Duodenal mucosa (tissue), 2 donors: ENCODE measurements around the gene TBC1D13.
"Not testable (repeated sequence)": the region's sequence is repeated elsewhere in the genome, so short reads cannot be mapped to it uniquely, and the experiment has no call there.

Experiments
- H3K27ac ChIP-seq: one replicate; pipeline ENCODE4 v1.7.0; 2013; ENCODE audit warnings: low read depth, low read length
- H3K27me3 ChIP-seq, 2 donors: one replicate each; pipeline ENCODE4 v1.7.0; 2013; ENCODE audit warnings: low read length in 2 of 2, control low read depth in 1 of 2; ENCODE audit not compliant: insufficient read depth in 2 of 2, control insufficient read depth in 1 of 2
- H3K36me3 ChIP-seq, 2 donors: one replicate each; pipeline ENCODE4 v1.7.0; 2013; ENCODE audit warnings: low read length in 2 of 2, control low read depth in 1 of 2; ENCODE audit not compliant: insufficient read depth in 2 of 2, control insufficient read depth in 1 of 2
- H3K4me1 ChIP-seq, 2 donors: one replicate each; pipeline ENCODE4 v1.7.0; 2013; ENCODE audit warnings: low read length in 2 of 2, control low read depth in 1 of 2; ENCODE audit not compliant: insufficient read depth in 2 of 2, control insufficient read depth in 1 of 2
- H3K4me3 ChIP-seq, 2 donors: one replicate each; pipeline ENCODE4 v1.7.0; 2013; ENCODE audit warnings: low read length in 2 of 2, low read depth in 1 of 2
- H3K9ac ChIP-seq, 2 donors: one replicate each; pipeline ENCODE4 v1.7.0; 2013; ENCODE audit warnings: low read length in 2 of 2, low read depth in 1 of 2
- H3K9me3 ChIP-seq, 2 donors: one replicate each; pipeline ENCODE4 v1.7.0; 2013; ENCODE audit warnings: low read length in 2 of 2, control low read depth in 1 of 2; ENCODE audit not compliant: control insufficient read depth in 1 of 2

TBC1D13 gene

GRCh38 chr9:128843171-128843570, 56.1 kb downstream of the TBC1D13 start:
- H3K36me3 ChIP-seq, H3K9me3 ChIP-seq, H3K4me3 ChIP-seq, H3K27me3 ChIP-seq, H3K27ac ChIP-seq, H3K4me1 ChIP-seq, H3K9ac ChIP-seq: not testable (repeated sequence)

GRCh38 chr9:128845186-128845931, 58.3 kb downstream of the TBC1D13 start:
- no peak overlapping the region for H3K4me3 ChIP-seq
- no peaks in the 10 kb centered on the region for H3K36me3 ChIP-seq
- no peak overlapping the region for H3K9ac ChIP-seq
- H3K27me3 ChIP-seq = no peaks in the 10 kb centered on the region
- H3K4me1 ChIP-seq = no peaks in the 10 kb centered on the region
- no peak overlapping the region for H3K27ac ChIP-seq
- H3K9me3 ChIP-seq = no peaks in the 10 kb centered on the region

- Histone ChIP-seq H3K4me1 (no peaks in the 10 kb centered on the region), H3K27ac (no peak overlapping the region), H3K36me3 (no peaks in the 10 kb centered on the region), H3K9me3 (peaks cover 3 to 5% of the 10 kb centered on the region in 2 donors), H3K27me3 (no peaks in the 10 kb centered on the region), H3K4me3 (no peak overlapping the region), H3K9ac (no peak overlapping the region)
Observed at GRCh38 chr9:128846680-128847030, 59.6 kb downstream of the TBC1D13 start.

GRCh38 chr9:128847803-128848202, 60.8 kb downstream of the TBC1D13 start:
- no peaks in the 10 kb centered on the region for H3K4me1 ChIP-seq
- H3K36me3 ChIP-seq = no peaks in the 10 kb centered on the region
- H3K9me3 ChIP-seq = peaks cover 3 to 5% of the 10 kb centered on the region in 2 donors

GRCh38 chr9:128851024-128851423, 64.0 kb downstream of the TBC1D13 start:
- H3K9ac ChIP-seq, H3K27ac ChIP-seq, H3K4me1 ChIP-seq, H3K36me3 ChIP-seq, H3K9me3 ChIP-seq, H3K27me3 ChIP-seq, H3K4me3 ChIP-seq: not testable (repeated sequence)

More at GRCh38 chr9:128847803-128848202, 60.8 kb downstream of the TBC1D13 start:
- no peaks in the 10 kb centered on the region for H3K27me3 ChIP-seq
- H3K4me3 ChIP-seq = no peak overlapping the region
- no peak overlapping the region for H3K9ac ChIP-seq
- no peak overlapping the region for H3K27ac ChIP-seq

GRCh38 chr9:128851779-128852600, 64.9 kb downstream of the TBC1D13 start:
- not testable (repeated sequence) for H3K36me3 ChIP-seq, H3K4me1 ChIP-seq, H3K9me3 ChIP-seq, H3K4me3 ChIP-seq, H3K9ac ChIP-seq, H3K27ac ChIP-seq, H3K27me3 ChIP-seq

GRCh38 chr9:128852646-128853045, 65.6 kb downstream of the TBC1D13 start:
- H3K36me3 ChIP-seq, H3K4me1 ChIP-seq, H3K9ac ChIP-seq, H3K4me3 ChIP-seq, H3K27me3 ChIP-seq, H3K9me3 ChIP-seq, H3K27ac ChIP-seq: not testable (repeated sequence)

GRCh38 chr9:128854454-128854853, 67.4 kb downstream of the TBC1D13 start:
- not testable (repeated sequence) for H3K27ac ChIP-seq, H3K27me3 ChIP-seq, H3K9me3 ChIP-seq, H3K4me1 ChIP-seq, H3K9ac ChIP-seq, H3K4me3 ChIP-seq, H3K36me3 ChIP-seq

- not testable (repeated sequence) for H3K27ac ChIP-seq, H3K4me1 ChIP-seq, H3K36me3 ChIP-seq, H3K27me3 ChIP-seq, H3K9ac ChIP-seq, H3K4me3 ChIP-seq, H3K9me3 ChIP-seq
Observed at GRCh38 chr9:128858476-128858875, 71.4 kb downstream of the TBC1D13 start.
